GM18508 (cell line): Measurements from ENCODE around the gene METTL22.

Experiments used
- ATAC-seq: cut with Tn5 transposase; IDR thresholded peaks from one replicate; pipeline ENCODE4 v1.9.1; 2021; ENCODE audit warnings: moderate number of reproducible peaks; ENCODE audit not compliant: insufficient read depth, unreplicated experiment

The METTL22 gene

DNA sequence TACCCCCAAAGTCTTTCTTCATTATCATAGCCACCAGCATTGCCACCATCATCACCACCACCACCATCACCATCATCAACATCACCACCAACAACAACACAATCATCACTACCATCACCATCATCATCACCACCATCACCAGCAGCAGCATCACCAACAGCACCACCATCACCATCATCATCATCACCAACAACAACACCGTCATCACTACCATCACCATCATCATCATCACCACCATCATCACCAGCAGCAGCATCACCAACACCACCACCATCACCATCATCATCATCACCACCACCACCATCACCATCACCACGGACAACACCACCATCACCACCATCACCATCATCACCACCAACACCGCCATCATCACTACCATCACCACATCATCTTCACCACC, 30.7 kb upstream of the METTL22 start:
- no peak for ATAC-seq

GRCh38 chr16:8591451-8591850, 30.0 kb upstream of the METTL22 start:
- no peak for ATAC-seq

GRCh38 chr16:8594149-8594666, 27.3 kb upstream of the METTL22 start:
- ATAC-seq, result no peak

GRCh38 chr16:8595783-8596182, 25.7 kb upstream of the METTL22 start:
- no peak for ATAC-seq

GRCh38 chr16:8596581-8596980, 24.9 kb upstream of the METTL22 start:
- no peak for ATAC-seq

DNA sequence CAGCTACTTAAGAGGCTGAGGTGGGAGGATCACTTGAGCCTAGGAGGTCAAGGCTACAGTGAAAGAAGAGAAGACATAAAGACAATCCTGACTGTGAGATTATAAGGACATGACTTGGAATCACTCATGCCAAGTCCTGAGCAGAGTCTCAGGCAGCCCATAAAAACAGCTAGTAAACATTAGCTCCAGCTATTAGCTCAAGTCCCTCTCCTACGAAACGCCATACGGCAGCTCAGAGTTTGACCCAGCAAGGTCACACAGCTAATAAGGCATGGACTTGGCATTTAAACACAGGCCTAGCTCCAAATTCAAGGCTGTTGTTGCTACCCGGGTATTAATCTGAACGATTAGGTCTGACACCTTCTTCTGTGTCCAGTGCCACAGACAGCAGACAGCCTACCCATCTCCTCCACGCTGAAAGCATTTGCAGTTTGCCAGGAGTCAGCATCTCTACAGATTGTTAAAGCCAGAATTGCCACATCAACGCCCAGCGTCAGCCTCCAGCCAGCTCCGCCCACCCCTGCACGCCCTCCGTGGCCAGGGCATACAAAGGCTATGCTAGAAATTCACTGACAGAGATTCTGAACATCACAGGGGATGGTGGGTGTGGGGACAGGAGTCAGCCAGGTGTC, 21.2 kb upstream of the METTL22 start:
- ATAC-seq, result no peak

GRCh38 chr16:8605554-8605953, 15.9 kb upstream of the METTL22 start:
- no peak for ATAC-seq

DNA sequence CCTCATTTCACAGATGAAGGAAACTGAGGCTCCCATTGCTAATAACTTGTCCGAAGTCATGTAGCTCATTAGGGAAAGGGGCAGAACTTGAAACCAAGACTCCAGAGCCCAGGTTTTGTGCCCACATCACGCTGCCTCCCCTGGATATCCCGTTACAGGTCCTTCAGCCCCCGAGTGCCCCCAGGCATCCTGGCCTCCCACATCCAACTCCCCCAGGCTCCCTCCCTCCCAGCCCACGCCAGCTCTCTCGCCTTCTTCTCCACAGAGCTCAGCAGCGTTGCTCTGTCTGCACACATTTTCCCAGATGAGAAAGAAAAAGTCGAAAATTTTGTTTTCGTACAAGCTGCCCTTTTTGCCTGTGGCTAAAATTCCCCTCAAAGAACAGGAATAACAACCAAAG, 14.3 kb upstream of the METTL22 start:
- no peak for ATAC-seq

- ATAC-seq, result no peak
These were observed 10.4 kb upstream of the METTL22 start for GRCh38 chr16:8611122-8611521.

- ATAC-seq, result no peak
These were observed 9.5 kb upstream of the METTL22 start for GRCh38 chr16:8611886-8612600.

GRCh38 chr16:8614435-8615029, 7.0 kb upstream of the METTL22 start:
- ATAC-seq, result no peak

- ATAC-seq, result no peak
These were observed 1.7 kb upstream of the METTL22 start for GRCh38 chr16:8619671-8620370.

- no peak for ATAC-seq
These were observed 963 bp upstream of the METTL22 start for GRCh38 chr16:8620535-8620934.

DNA sequence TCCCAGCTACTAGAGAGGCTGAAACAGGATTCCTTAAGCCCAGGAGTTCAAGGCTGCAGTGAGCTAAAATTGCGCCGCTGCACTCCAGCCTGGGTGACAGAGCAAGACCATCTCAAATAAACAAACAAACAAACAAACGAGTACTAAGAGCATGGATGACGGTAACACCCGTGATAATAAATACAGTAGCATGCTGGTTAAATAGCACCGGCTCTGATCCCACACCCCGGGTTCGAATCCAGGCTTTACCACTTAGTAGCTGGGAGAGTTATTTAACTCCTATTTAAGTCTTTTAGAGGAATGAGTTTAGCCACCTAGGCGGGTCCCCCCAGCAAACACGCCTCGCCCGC, 301 bp upstream of the METTL22 start:
- no peak for ATAC-seq

GRCh38 chr16:8622315-8622656, 788 bp downstream of the METTL22 start:
- no peak for ATAC-seq

- no peak for ATAC-seq
These were observed 2.1 kb downstream of the METTL22 start for GRCh38 chr16:8623634-8624033.

DNA sequence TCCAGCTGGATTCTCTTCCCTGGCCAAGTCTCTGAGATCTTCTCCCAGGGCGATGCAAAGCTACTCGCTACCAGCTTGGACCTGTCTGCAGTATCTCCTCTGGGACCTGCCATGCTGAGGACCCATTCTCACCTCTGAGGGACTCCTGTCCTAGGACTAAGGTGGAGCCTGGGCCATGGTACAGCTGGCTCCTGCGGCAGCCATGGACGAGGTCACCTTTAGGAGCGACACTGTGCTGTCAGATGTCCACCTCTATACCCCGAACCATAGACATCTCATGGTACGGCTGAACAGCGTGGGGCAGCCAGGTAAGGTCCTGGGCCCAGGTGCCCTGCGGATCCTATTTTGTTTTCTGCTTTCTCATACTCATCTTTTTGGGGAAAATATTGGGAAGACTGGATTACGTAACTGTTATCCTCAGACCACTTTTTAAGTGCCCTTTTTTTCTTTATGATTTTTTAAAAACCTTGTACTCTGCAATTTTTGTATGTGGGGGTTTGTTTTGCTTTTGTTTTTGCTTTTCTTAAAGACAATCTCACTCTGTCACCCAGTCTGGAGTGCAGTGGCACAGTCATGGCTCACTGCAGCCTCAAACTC, 4.1 kb downstream of the METTL22 start:
- no peak for ATAC-seq

GRCh38 chr16:8626946-8627345, 5.4 kb downstream of the METTL22 start:
- ATAC-seq, result no peak

- no peak for ATAC-seq
These were observed 6.0 kb downstream of the METTL22 start for GRCh38 chr16:8627456-8627855.

- no peak for ATAC-seq
These were observed 7.7 kb downstream of the METTL22 start for GRCh38 chr16:8628981-8629725.
